GM21717 (cell line): ENCODE data around the gene ZNF217.
"Not testable (repeated sequence)": the region's sequence is repeated elsewhere in the genome, so short reads cannot be mapped to it uniquely, and the experiment has no call there.

Source experiments
- ATAC-seq: cut with Tn5 transposase; IDR thresholded peaks from one replicate; pipeline ENCODE4 v1.9.1; 2021; ENCODE audit warnings: mild to moderate bottlenecking, moderate library complexity; ENCODE audit not compliant: unreplicated experiment

Gene ZNF217

GRCh38 chr20:53584550-53584913 is 9.1 kb downstream of the ZNF217 start:
- not testable (repeated sequence) for ATAC-seq

GRCh38 chr20:53583660-53584549 is 9.7 kb downstream of the ZNF217 start:
- not testable (repeated sequence) for ATAC-seq

- no peak for ATAC-seq
These were observed 10.9 kb downstream of the ZNF217 start for GRCh38 chr20:53582574-53583351.

- no peak for ATAC-seq
These were observed 11.4 kb downstream of the ZNF217 start for GRCh38 chr20:53582251-53582570.

- ATAC-seq = no peak
These were observed 12.0 kb downstream of the ZNF217 start for GRCh38 chr20:53581444-53582250.

GRCh38 chr20:53580376-53581111 is 13.1 kb downstream of the ZNF217 start:
- ATAC-seq = no peak

- ATAC-seq = no peak
These were observed 13.9 kb downstream of the ZNF217 start for GRCh38 chr20:53579581-53580375.

- no peak for ATAC-seq
These were observed 14.4 kb downstream of the ZNF217 start for GRCh38 chr20:53579266-53579580.

GRCh38 chr20:53578492-53579222 is 15.0 kb downstream of the ZNF217 start:
- ATAC-seq = no peak

- ATAC-seq = no peak
These were observed 16.9 kb downstream of the ZNF217 start for GRCh38 chr20:53576586-53577318.

- ATAC-seq = no peak
These were observed 17.5 kb downstream of the ZNF217 start for GRCh38 chr20:53576195-53576580.

- no peak for ATAC-seq
These were observed 18.0 kb downstream of the ZNF217 start for GRCh38 chr20:53575481-53576194.

- ATAC-seq = no peak
These were observed 18.8 kb downstream of the ZNF217 start for GRCh38 chr20:53574819-53575218.

- ATAC-seq = no peak
These were observed 19.3 kb downstream of the ZNF217 start for GRCh38 chr20:53574259-53574789.

GRCh38 chr20:53571555-53572286 is 21.9 kb downstream of the ZNF217 start:
- no peak for ATAC-seq

- no peak for ATAC-seq
These were observed 23.0 kb downstream of the ZNF217 start for GRCh38 chr20:53570446-53571276.
